Measurements from ENCODE around the gene NME1.
"Not testable (repeated sequence)": the region's sequence is repeated elsewhere in the genome, so short reads cannot be mapped to it uniquely, and the experiment has no call there.

NME1 gene

DNA sequence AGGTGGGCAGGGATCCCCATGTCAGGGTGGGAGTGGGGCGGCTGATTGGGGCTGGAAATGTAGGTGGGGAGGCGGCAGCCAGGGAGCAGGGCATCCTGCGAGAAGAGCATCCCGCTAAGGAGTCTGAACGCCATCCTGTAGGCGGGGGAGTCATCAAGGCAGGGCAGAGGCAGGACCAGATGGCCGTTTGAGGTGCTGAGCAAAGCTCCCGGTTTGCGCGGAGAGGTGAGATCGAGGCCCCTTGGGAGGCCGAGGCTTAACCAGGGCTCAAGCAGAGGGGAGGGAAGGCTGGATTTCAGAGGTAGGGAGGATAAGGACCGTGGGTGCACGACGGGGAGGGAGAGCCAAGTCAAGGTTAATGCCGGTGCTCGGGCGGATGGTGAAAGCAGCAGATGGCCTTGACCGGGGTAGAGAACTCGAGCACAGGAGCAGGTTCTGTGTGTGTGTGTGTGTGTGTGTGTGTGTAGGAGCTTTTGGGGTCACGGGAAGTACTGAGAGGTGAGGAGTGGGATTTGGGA, 12.4 kb downstream of the NME1 start:
- peaks cover 60% of the 10 kb centered on the region for H3K36me3 Mint-ChIP-seq (ENCODE audit: low read depth)
- peaks cover 38% of the 10 kb centered on the region for H3K4me1 Mint-ChIP-seq
- H3K9me3 Mint-ChIP-seq = no peaks in the 10 kb centered on the region
- peak overlapping the region; percentile 93 for H3K4me3 Mint-ChIP-seq
- ATAC-seq = peak; percentile 35
- no peaks in the 10 kb centered on the region for H3K27me3 Mint-ChIP-seq
- H3K27ac Mint-ChIP-seq = peak overlapping the region; percentile 98
- no peak for DNase-seq

- peaks cover 60% of the 10 kb centered on the region for H3K36me3 Mint-ChIP-seq (ENCODE audit: low read depth)
Measured at GRCh38 chr17:51166198-51166986, 13.0 kb downstream of the NME1 start, which contains the start of gene NME2. NME2 (plus strand) TSS chr17:51166411; CDS start chr17:51166831, 420 bp downstream.

GRCh38 chr17:51166987-51167931, 13.9 kb downstream of the NME1 start:
- peak; percentile 34 for ATAC-seq
- peak; percentile 85 for DNase-seq
- H3K27ac Mint-ChIP-seq = peak overlapping the region; percentile 94
- no peaks in the 10 kb centered on the region for H3K27me3 Mint-ChIP-seq
- no peaks in the 10 kb centered on the region for H3K9me3 Mint-ChIP-seq
- peaks cover 38% of the 10 kb centered on the region for H3K4me1 Mint-ChIP-seq
- H3K36me3 Mint-ChIP-seq (ENCODE audit: low read depth) = peaks cover 55% of the 10 kb centered on the region
- H3K4me3 Mint-ChIP-seq = peak overlapping the region; percentile 93

More at GRCh38 chr17:51166198-51166986, 13.0 kb downstream of the NME1 start, which contains the start of gene NME2:
- Mint-ChIP-seq H3K9me3 (no peaks in the 10 kb centered on the region), H3K27me3 (no peaks in the 10 kb centered on the region), H3K4me3 (peak within 1 kb of the TSS; percentile 93), H3K4me1 (peaks cover 38% of the 10 kb centered on the region), H3K27ac (peak within 1 kb of the TSS; percentile 98)
- ATAC-seq (peak; percentile 89), DNase-seq (peak; percentile 83)

- Mint-ChIP-seq H3K9me3 (no peaks in the 10 kb centered on the region), H3K4me1 (peaks cover 35% of the 10 kb centered on the region), H3K36me3 (ENCODE audit: low read depth) (peaks cover 45% of the 10 kb centered on the region), H3K4me3 (peak overlapping the region; percentile 60), H3K27ac (peak overlapping the region; percentile 63), H3K27me3 (no peaks in the 10 kb centered on the region)
- DNase-seq = no peak
- no peak for ATAC-seq
Measured at GRCh38 chr17:51169340-51169739, 16.0 kb downstream of the NME1 start.

GRCh38 chr17:51170736-51171135, 17.4 kb downstream of the NME1 start:
- no peaks in the 10 kb centered on the region for H3K9me3 Mint-ChIP-seq
- ATAC-seq (no peak), DNase-seq (no peak)
- no peaks in the 10 kb centered on the region for H3K27me3 Mint-ChIP-seq
- no peak overlapping the region for H3K27ac Mint-ChIP-seq
- no peak overlapping the region for H3K4me3 Mint-ChIP-seq
- peaks cover 48% of the 10 kb centered on the region for H3K36me3 Mint-ChIP-seq (ENCODE audit: low read depth)
- H3K4me1 Mint-ChIP-seq = peaks cover 27% of the 10 kb centered on the region

GRCh38 chr17:51172030-51172429, 18.7 kb downstream of the NME1 start:
- H3K27ac Mint-ChIP-seq, H3K27me3 Mint-ChIP-seq, DNase-seq, H3K9me3 Mint-ChIP-seq, H3K4me3 Mint-ChIP-seq, ATAC-seq: not testable (repeated sequence)
- peaks cover 24% of the 10 kb centered on the region for H3K4me1 Mint-ChIP-seq
- peaks cover 48% of the 10 kb centered on the region for H3K36me3 Mint-ChIP-seq (ENCODE audit: low read depth)

- Mint-ChIP-seq H3K36me3 (ENCODE audit: low read depth) (peaks cover 23% of the 10 kb centered on the region), H3K4me3 (no peak overlapping the region), H3K27ac (no peak overlapping the region), H3K27me3 (no peaks in the 10 kb centered on the region), H3K9me3 (no peaks in the 10 kb centered on the region), H3K4me1 (no peaks in the 10 kb centered on the region)
- no peak for ATAC-seq
- DNase-seq = no peak
Measured at GRCh38 chr17:51180486-51180885, 27.1 kb downstream of the NME1 start.

DNA sequence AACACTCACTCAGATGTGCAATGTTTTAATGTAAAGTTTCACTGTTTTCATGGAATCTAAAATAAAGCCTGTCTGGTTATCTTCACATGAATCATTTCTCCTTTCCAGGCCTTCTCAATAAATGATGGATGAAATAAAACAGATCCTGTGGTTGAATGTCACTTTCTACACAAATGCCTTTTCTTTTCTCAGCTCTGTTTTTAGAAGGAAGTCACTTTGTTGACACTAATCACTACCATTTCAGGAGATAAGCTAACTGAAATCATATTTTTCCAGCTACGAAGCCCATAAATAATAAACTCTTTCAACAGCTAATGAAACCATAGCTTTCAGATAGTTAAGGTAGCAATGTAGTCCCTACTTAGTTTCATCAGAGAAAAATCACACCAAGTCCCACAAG, 30.8 kb downstream of the NME1 start:
- Mint-ChIP-seq H3K36me3 (ENCODE audit: low read depth) (peaks cover 28% of the 10 kb centered on the region), H3K27me3 (no peaks in the 10 kb centered on the region), H3K4me1 (no peaks in the 10 kb centered on the region), H3K27ac (no peak overlapping the region), H3K9me3 (no peaks in the 10 kb centered on the region), H3K4me3 (no peak overlapping the region)
- DNase-seq (no peak), ATAC-seq (no peak)

GRCh38 chr17:51185763-51186332, 32.5 kb downstream of the NME1 start:
- H3K4me1 Mint-ChIP-seq = no peaks in the 10 kb centered on the region
- peaks cover 27% of the 10 kb centered on the region for H3K36me3 Mint-ChIP-seq (ENCODE audit: low read depth)
- no peak overlapping the region for H3K4me3 Mint-ChIP-seq

GRCh38 chr17:51188271-51188833, 35.0 kb downstream of the NME1 start:
- Mint-ChIP-seq H3K36me3 (ENCODE audit: low read depth) (peaks cover 27% of the 10 kb centered on the region), H3K4me3 (no peak overlapping the region), H3K9me3 (no peaks in the 10 kb centered on the region), H3K4me1 (no peaks in the 10 kb centered on the region), H3K27me3 (no peaks in the 10 kb centered on the region), H3K27ac (no peak overlapping the region)
- ATAC-seq = no peak
- DNase-seq = no peak

More at GRCh38 chr17:51185763-51186332, 32.5 kb downstream of the NME1 start:
- DNase-seq = no peak
- no peak for ATAC-seq
- no peaks in the 10 kb centered on the region for H3K9me3 Mint-ChIP-seq
- no peaks in the 10 kb centered on the region for H3K27me3 Mint-ChIP-seq
- no peak overlapping the region for H3K27ac Mint-ChIP-seq

DNA sequence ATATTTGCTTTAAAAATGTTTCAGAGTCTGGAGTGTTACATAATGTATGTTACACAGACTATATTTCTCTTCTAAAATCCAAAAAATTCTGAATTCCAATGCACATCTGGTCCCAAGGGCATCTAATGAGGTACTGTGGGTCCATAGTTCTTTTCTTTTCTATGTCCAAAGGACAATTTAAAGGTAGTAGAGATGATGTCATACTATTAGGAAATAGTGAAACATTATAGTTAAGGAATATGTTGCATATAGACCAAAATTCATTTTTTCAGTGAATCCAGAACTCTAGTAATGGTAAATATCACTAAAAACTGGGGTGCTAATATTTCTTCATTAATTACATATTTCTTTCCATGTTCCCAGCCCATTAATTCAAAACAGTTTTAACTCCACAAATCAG, 35.8 kb downstream of the NME1 start:
- Mint-ChIP-seq H3K9me3 (no peaks in the 10 kb centered on the region), H3K4me1 (no peaks in the 10 kb centered on the region), H3K27me3 (no peaks in the 10 kb centered on the region), H3K36me3 (ENCODE audit: low read depth) (peaks cover 24% of the 10 kb centered on the region), H3K27ac (no peak overlapping the region), H3K4me3 (no peak overlapping the region)
- DNase-seq (no peak), ATAC-seq (no peak)

- no peaks in the 10 kb centered on the region for H3K27me3 Mint-ChIP-seq
- H3K27ac Mint-ChIP-seq = peak overlapping the region; percentile 32
- no peaks in the 10 kb centered on the region for H3K4me1 Mint-ChIP-seq
- no peak overlapping the region for H3K4me3 Mint-ChIP-seq
- no peaks in the 10 kb centered on the region for H3K9me3 Mint-ChIP-seq
- H3K36me3 Mint-ChIP-seq (ENCODE audit: low read depth) = peaks cover 24% of the 10 kb centered on the region
- ATAC-seq (no peak), DNase-seq (no peak)
Measured at GRCh38 chr17:51189628-51190027, 36.3 kb downstream of the NME1 start.

DNA sequence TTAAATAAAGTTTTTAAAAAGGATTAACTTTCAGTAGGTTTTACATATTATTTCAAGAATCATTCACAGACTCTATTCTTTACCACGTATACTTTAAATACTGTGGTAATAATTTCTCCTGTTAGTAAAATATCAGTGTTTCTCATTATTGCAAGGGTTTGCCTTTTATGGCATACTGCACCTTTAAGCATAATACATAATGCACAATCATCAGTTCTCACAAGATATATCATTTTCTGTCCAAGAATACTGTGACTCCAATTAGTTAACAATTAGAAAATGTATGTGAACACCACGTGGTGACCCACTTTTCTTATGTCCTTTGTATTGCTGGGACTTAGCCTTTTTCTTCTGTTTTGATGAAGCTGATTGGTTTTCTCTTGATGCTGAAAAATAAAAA, 38.5 kb downstream of the NME1 start:
- Mint-ChIP-seq H3K27me3 (no peaks in the 10 kb centered on the region), H3K4me1 (no peaks in the 10 kb centered on the region), H3K9me3 (no peaks in the 10 kb centered on the region), H3K27ac (no peak overlapping the region), H3K4me3 (no peak overlapping the region), H3K36me3 (ENCODE audit: low read depth) (peaks cover 16% of the 10 kb centered on the region)
- DNase-seq (no peak), ATAC-seq (no peak)

- Mint-ChIP-seq H3K27ac (no peak overlapping the region), H3K27me3 (no peaks in the 10 kb centered on the region), H3K4me3 (no peak overlapping the region), H3K36me3 (ENCODE audit: low read depth) (peaks cover 20% of the 10 kb centered on the region), H3K9me3 (no peaks in the 10 kb centered on the region), H3K4me1 (no peaks in the 10 kb centered on the region)
- ATAC-seq (no peak), DNase-seq (no peak)
Measured at GRCh38 chr17:51197754-51198153, 44.4 kb downstream of the NME1 start.
